NCI-H2081 (cell line): Measurements from ENCODE around the gene SETD1B.
"Not testable (repeated sequence)": the region's sequence is repeated elsewhere in the genome, so short reads cannot be mapped to it uniquely, and the experiment has no call there.

ENCODE experiments used
- DNase-seq, 2 experiments: peaks; one replicate each; lab custom pipeline; 2025; lab: John Stamatoyannopoulos, UW

The SETD1B gene

DNA sequence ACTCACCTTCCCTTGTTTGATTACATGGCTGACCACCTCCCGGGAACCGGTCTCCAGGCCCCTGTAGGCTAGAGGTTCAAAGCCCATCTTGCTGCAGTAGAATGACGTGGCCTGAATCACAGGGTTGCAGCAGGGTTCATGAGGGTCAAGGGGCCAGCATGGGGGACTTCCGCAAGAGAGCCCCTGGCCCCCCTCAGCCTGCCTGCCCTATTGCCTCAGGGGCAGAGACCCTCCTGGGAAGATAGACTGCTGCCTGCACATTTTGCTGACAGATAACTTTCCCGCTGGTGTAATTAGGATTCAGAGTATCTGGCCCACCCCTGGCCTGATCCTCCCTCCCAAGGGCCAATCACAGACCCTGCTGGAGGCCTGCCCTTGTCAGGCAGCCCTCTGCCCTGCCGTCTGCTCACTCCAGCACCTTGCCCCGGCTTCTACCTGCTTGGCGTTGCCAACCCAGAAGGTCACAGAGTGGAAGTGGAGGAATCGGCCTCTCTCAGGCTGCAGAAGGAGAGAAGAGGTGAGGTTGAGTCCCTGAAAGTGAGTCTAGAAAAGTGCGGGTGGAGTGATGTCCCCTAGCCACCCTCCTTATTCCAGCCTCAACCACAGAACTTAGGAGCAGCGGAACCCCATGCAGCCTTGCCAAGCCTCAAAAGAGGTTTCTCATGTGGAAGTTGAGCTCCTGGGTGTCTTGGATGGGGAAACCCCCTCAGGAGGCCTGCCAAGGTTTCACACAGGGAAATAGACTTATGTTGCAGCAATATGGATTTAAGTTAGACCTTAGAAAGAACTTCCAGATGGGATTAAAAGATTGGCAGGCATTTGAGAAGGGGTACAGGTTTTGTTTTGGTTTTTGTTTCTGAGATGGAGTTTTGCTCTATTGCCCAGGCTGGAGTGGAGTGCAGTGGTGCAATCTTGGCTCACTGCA, 53.8 kb downstream of the SETD1B start:
- no peak for DNase-seq

DNA sequence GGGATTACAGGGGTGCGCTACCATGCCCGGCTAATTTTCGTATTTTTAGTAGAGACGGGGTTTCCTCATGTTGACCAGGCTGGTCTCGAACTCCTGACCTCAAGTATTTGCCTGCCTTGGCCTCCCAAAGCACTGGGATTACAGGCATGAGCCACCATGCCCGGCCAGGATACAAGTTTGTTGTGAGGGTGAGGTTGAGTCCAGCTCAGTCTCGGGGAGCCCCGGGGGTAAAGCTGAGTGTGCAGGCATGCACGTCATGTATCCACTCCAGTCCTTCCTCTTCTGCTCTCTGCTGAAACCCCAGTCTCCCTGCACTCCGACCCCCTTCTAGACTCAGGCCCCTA, 54.5 kb downstream of the SETD1B start:
- DNase-seq: no peak

DNA sequence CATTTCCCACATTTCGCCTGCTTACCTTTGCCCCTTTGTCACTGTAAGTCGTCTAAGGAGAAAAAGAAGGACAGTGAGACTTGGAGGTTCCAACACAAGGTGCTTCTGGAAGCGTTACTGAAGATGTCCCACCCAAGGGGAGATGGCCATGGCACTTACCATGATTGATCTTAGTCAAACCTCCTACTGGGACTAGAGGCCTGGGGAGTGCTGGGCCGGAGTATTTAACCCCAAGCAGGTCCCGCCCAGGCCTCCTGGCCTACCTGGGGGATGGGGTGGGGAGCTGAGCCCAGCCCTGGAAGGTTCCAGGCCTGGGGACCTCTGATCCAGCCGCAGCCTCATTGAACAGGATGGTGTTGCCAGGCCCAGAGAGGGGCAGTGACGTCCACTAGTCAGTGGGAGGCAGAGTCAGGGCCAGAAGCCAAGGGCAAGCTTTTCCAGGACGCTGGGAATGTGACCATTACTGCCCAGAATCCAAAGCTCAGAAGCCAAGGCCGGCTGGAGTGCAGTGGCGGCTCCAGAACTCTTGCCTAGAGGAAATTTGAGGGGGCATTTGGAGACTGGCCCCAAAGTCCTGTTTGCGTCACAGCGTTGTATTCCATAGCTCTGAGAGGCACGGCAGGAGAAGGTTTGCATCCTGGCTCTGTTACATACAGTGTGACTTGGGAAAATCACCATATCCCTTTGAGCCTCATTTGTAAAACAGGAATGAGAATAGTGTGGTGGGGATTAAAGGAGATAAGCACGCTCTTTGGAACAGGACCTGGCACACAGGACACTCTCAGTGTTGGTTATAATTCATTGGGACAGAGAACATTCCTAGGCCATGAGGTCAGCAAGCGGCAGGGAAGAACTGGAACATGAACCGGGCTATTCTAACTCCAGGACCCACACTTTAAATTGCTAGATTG, 55.1 kb downstream of the SETD1B start, which contains the start of gene HPD:
Gene HPD, minus strand, starts transcription at position 198 of the 911 bp plus-strand sequence. Its CDS starts 36 bp downstream, at position 162.
- DNase-seq: no peak

DNA sequence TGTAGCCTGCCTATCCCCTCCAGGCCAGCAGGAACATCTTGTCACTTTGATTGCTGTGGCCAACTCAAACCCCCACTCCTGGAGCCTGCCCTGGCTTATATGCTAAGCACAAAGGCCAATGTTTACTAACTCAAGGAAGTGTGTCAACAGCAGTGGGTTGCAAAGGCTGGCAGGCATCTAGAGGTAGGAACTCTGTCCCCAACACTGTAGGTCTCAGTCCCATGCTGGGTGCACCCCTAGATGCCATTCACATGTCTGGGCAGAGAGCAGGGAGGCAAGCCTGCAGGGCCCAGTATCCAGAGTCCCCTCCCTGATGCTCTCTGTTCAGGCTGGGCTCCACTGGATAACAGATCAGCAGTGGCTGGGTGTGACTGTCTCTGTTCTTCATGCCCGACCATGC, 56.4 kb downstream of the SETD1B start:
- no peak for DNase-seq

DNA sequence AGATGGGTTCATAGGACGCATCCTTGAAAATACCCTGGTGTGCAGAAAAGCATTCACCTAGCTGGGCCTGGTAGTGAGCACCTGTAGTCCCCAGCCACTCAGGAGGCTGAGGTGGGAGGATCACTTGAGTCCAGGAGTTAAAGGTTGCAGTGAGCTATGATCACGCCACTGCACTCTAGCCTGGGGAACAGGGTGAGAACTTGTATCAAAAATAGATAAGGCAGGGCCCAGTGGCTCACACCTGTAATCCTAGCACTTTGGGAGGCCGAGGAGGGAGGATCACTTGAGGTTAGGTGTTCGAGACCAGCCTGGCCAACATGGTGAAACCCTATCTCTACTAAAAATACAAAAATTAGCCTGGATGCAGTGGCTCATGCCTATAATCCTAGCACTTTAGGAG, 56.9 kb downstream of the SETD1B start:
- not testable (repeated sequence) for DNase-seq

DNA sequence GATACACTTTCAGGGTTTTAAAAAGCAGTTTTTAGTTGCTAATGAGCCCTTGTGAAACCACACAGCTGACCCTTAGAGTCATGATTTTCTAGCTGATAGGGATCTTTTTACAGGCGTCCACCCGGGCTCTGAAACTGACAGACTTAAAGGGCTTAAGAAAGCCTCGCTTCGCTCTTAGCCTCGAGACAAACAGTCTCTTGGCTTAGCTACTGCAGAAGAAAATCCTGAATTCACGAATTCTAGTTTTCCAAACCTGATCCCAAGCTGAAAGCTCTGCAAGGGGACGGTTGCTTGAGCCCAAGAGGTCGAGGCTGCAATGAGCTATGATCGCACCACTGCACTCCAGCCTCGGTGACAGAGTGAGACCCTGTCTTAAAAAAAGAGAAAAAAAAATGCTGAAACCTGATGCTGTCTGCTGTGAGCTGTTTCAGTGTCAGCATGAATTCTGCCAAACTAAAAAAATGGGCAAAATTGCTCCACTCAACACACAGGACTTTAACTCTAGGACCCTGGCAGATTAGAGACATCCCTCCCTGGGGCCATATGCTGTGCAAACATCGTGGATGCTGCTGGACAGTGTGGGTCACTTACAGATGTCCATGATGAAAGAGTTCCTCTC, 57.9 kb downstream of the SETD1B start:
- no peak for DNase-seq

DNA sequence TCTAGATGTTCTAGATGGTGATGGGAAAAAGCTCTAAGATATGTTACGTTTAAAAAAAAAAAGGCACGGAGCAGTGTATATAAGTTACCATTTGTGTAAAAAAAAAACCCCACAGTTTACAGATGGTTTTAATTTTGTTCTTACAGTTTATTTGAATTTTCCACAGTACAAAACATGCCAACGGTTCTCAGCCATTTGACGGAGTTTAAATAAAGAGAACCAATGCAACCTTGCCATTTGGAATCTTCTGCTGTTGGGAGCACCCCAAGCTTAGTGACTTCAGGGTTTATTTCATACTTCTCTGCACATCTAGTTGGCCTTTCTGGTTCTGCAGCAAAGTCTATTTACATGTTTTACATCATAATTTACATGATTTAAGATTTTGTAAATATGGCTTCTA, 62.5 kb downstream of the SETD1B start:
- DNase-seq: no peak

DNA sequence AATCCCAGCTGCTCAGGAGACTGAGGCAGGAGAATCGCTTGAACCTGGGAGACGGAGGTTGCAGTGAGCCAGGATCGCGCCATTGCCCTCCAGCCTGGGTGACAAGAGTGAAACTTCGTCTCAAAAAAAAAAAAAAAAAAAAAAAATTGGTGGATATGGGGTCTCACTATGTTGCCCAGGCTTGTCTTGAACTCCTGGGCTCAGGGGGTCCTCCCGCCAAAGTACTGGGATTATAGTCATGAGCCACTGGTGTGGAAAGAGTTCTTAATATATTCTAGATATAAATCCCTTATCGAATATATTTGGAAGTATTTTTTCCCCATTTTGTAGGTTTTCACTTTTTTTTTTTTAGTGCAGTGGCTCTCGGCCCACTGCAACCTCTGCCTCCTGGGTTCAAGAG, 65.4 kb downstream of the SETD1B start:
- DNase-seq: not testable (repeated sequence)

DNA sequence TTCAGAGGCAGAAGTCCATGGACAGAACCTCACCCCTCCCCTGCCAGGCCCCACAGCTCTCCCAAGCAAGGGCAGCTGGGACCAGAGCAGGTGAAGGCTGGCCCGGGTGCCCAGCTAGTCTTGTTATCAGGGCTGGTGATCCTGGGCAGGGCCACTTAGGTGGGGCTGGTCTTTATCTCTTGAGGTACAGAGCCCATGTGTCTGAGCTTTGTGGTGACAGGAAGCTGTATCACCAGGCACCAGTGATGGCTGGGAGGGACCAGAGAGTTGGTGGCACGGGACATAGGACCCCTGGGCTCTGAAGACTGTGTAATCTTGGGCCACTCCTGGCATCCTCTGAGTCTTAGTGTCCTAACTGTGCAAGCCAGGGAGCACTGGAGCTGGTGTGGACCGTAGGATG, 67.7 kb downstream of the SETD1B start:
- no peak for DNase-seq

DNA sequence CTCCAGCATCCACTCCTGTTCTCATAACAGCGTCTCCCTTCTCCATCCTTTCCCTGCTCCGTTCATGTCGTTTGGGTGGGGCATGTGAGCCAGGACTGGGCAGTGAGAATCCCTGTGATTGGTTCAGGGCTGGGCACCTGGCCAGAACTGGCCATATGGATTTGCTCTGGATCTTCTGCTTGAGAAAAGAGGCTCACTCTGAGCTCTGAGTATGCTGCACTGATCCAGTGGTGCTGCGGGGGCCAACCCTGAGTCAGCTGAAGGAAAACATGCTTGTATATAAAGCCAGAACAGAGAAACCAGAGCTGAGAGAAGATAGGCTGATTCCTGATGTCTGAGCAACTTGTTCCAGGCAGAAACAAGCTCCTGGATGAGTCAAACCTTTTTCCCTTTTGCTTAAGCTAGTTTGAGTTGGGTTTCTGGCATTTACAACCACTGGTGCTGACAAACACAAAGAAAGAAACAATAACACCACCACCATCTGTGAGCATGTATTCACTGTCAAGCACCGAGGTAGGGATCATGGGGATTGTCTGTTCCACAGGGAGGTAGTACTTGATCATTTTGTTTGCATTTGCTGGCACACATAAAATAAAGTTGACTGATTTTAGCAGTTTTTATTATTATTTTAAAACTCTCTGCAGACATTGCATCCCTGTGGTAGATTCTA, 68.9 kb downstream of the SETD1B start:
- DNase-seq: no peak

DNA sequence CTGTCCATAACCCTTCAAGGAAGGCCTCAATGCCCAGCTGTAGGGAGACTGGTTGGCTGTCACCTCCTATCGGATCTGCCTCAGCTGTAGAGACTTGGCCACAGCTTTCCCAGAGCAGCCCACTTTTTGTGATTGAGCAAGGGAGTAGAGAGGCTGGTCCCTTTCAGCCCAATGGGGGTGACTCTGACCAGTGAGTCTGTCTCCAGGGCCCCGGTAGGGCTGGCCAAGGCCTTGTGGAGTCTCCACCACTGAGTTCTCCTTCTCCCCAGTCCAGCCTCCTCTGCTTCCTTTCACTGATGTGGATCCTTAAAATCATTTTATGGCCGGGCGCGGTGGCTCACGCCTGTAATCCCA, 69.4 kb downstream of the SETD1B start:
- DNase-seq: no peak

DNA sequence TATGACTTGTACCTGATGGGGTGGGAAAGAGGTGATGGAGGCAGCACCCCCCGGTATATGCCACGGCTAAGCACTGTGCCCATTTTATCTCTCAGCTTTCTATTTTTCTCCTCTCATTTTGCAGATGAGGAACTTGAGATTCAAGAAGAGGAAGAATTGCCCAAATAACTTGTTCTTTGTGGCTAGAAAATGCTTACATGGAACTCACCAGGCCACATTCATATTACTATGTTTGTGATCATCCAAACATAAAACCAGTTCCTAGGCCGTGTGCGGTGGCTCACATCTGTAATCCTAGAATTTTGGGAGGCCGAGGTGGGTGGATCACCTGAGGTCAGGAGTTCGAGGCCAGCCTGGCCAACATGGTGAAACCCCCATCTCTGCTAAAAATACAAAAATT, 70.3 kb downstream of the SETD1B start:
- DNase-seq: no peak

DNA sequence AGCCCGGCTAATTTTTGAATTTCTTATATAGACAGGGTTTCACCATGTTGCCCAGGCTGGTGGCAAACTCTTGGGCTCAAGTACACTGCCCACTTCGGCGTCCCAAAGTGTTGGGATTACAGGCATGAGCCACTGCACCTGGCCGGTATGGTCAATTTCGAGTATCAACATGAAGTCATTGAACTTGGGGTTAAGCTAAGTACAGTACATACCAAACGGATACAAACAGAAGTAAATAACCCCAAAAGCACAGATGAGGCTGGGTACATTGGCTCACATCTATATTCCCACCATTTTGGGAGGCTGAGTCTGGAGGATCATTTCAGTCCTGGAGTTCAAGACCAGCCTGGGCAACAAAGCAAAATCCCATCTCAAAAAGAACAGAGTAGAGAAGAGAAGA, 71.8 kb downstream of the SETD1B start:
- no peak for DNase-seq

DNA sequence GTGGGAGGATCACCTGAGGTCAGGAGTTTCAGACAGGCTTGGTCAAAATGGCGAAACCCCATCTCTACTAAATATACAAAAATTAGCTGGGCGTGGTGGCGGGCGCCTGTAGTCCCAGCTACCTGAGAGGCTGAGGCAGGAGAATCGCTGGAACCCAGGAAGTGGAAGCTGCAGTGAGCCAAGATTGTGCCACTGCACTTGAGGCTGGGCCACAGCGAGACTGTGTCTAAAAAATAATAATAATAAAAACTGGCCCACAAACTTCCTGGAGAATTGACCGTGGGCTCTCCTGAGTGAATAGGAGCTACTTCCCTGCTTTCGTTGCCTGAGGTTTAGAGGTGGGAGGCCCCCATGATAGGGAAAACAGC, 72.3 kb downstream of the SETD1B start:
- DNase-seq: not testable (repeated sequence)
